ENCODE data around the gene PTPN9. TPM values are rescaled to one million over a fixed set of nuclear protein-coding genes. Genes with fewer than 3 reads are reported as not detected.

Gene PTPN9
- total and polyA plus RNA-seq, 2 of the 13 experiments (the other 11 are each of a cell fraction or from before 2014, with no cell fraction given) = 16.6 to 19.9 TPM

- TF ChIP-seq ARID4A (CRISPR knock-in tag; IDR thresholded peaks at IDR 0.05; ENCODE audit: borderline replicate concordance) (peak; percentile 76; the same call in 1 of the 2 replicates), SMARCE1 (IDR thresholded peaks at IDR 0.05; ENCODE audit: borderline replicate concordance) (no peak), NFIC (IDR thresholded peaks at IDR 0.05; ENCODE audit: low read length) (no peak), FOXK2 (IDR thresholded peaks at IDR 0.05) (peak; percentile 56; the same call in 1 of the 2 replicates), EEA1 (CRISPR knock-in tag; IDR thresholded peaks at IDR 0.05; ENCODE audit: borderline replicate concordance) (peak; percentile 44; the same call in 1 of the 2 replicates), ZNF546 (CRISPR knock-in tag; conservative IDR thresholded peaks at IDR 0.05) (no peak; the same call in 1 of the 2 replicates), ZNF782 (CRISPR knock-in tag; IDR thresholded peaks at IDR 0.05; ENCODE audit: borderline replicate concordance) (no peak), JUND (CRISPR knock-in tag; IDR thresholded peaks at IDR 0.05) (no peak)
Measured at GRCh38 chr15:75453703-75454470, 125.2 kb downstream of the PTPN9 start (continued).

Data from HepG2 (cell line).